GM12865 (cell line): ENCODE results near the gene SHH.

ENCODE experiments used
- DNase-seq: peaks from one replicate; pipeline ENCODE4 v3.0.0; 2010; ENCODE audit warnings: low read depth
- H3K4me3 ChIP-seq: 2 replicates; pipeline ENCODE4 v1.5.1; 2011; ENCODE audit warnings: mild to moderate bottlenecking, low read depth, low read length, control low read depth
- CTCF ChIP-seq: IDR thresholded peaks from 2 replicates; pipeline ENCODE4 v1.5.1; 2011; ENCODE audit warnings: low read length, control low read depth, low read depth, inconsistent platforms; ENCODE audit not compliant: insufficient read depth; ENCODE audit errors: missing control alignments

Gene SHH

GRCh38 chr7:155750255-155751125 lies 61.8 kb downstream of the SHH start:
- no peak for TF ChIP-seq CTCF
- no peak overlapping the region for H3K4me3 ChIP-seq
- no peak for DNase-seq
